ENCODE measurements around the gene NR2F1-AS1.

Gene NR2F1-AS1

DNA sequence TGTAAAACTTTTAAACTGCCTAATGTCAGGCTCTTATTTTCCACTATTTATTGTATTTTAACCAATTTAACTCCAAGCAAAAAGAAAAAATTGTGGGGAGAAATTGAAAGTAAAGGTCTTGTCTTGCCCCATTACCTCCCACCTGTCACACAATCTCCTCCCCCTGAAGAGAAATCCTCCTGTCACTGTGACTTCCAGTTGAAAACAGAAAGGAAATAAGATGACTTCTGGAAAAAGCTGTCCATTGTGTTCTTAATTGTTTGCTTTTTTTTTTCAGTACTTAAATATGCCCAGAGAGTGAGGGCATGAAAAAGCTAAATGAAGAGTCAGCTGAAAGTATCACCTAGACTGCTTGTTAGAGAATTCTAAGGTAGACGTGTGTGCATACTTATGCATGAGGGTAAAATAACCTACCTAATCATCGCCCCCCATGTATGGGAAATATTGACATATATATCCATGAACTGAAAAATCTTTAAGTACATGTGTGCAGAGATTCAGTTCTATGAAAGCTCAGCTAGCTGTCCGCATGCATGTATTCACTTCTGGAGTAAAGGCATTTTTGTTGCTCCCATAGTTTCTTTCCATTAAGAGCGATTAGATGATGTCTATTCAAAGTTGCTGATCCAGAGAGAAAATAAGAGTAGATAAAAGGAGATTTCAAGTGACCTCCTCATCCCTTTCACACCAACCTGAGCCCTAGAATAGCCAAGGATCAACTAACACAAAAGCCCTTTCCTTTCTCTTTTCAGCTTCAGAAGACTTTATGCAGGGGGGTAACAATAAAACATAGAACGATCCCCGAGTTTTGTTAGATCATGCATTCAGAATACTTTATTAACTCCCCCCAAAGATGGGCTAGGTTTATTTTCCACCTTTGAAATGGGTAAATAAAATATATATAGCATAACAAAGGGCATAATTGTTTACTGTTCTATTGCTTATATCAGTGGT lies 5.3 kb downstream of the NR2F1-AS1 start:
- H3K9me3 ChIP-seq (replicated peaks in 1 of 11) = peaks cover 29 to 34% (median 30%) of the 10 kb centered on the region in 11 experiments
- H3K4me2 ChIP-seq = no peak overlapping the region
- peaks cover 22 to 26% (median 25%) of the 10 kb centered on the region in 10 experiments for H3K4me1 ChIP-seq
- H4K20me1 ChIP-seq = peaks cover 0 to 75% (median 57%) of the 10 kb centered on the region in 11 experiments; a peak in 20 of 22 replicates
- no peak for TF ChIP-seq Cebpa-rat (IDR thresholded peaks at IDR 0.05)
- H3K9ac ChIP-seq = no peak overlapping the region
- peaks cover 100% of the 10 kb centered on the region in 11 experiments for H3K27me3 ChIP-seq
- no peaks in the 10 kb centered on the region for H3K36me3 ChIP-seq
- no peak overlapping the region for H3K4me3 ChIP-seq
- H3K27ac ChIP-seq = no peak overlapping the region

GRCh38 chr5:93574491-93575305 lies 6.3 kb downstream of the NR2F1-AS1 start:
- no peak for TF ChIP-seq Cebpa-rat (IDR thresholded peaks at IDR 0.05)
- Histone ChIP-seq H4K20me1 (peaks cover 0 to 74% (median 54%) of the 10 kb centered on the region in 11 experiments; a peak in 20 of 22 replicates), H3K9me3 (replicated peaks in 1 of 11) (peaks cover 40 to 44% (median 41%) of the 10 kb centered on the region in 11 experiments), H3K9ac (no peak overlapping the region), H3K4me2 (no peak overlapping the region), H3K27me3 (peaks cover 100% of the 10 kb centered on the region in 11 experiments), H3K4me1 (peaks cover 12 to 16% (median 14%) of the 10 kb centered on the region in 10 experiments; a peak in 19 of 20 replicates), H3K27ac (no peak overlapping the region), H3K36me3 (no peaks in the 10 kb centered on the region), H3K4me3 (no peak overlapping the region)

DNA sequence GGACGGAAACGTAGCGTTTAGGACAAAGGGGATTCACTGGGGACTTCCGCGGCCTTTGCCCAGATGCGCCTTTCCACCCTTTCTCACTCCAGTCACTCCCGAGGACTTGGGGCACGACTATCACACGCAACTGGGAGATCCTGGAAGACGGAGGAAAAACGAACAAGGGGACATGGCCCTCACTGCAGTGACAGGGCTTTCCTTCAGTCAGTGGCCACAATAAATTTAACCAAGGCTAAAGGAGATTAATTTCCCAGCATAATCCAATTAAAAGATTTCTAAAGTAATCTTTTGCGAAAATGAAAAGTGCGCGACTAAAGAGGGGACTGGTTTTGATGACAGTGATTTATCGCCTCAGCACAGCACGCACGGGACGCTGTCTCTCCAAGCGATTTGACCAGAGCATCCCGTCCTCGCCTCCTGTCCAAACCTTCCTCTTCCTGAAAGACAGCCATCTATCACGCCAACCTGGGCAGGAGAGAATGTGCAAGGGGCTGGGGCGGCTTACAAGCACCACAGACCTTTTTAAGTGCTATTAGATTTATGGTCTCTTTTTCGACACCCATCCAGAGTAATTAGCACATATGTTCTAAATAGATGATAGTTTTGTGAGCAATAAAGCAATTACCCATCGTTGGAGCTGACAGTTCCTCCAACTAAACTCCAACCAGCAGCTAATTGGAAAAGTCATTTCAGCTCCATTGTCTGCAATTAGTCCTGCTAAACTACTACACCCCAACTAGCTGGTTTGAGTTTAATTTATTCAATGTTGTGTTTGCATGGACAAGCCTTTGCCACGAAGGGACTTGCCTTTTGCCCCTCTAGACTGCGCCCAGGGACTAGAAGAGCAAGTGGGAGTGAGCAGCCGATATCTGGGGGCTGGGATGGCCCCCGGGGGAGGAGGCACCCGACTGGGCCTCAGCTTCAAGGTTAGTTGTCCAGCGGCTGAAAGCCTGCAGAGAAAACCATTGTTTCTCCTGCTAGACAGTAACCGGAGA lies 7.4 kb downstream of the NR2F1-AS1 start:
- peaks cover 100% of the 10 kb centered on the region in 11 experiments for H3K27me3 ChIP-seq
- no peak overlapping the region for H3K9ac ChIP-seq
- no peak overlapping the region for H3K4me2 ChIP-seq
- no peak overlapping the region for H3K4me3 ChIP-seq
- peaks cover 40 to 52% (median 42%) of the 10 kb centered on the region in 11 experiments for H3K9me3 ChIP-seq (replicated peaks in 1 of 11)
- H3K27ac ChIP-seq = no peak overlapping the region
- H3K36me3 ChIP-seq = no peaks in the 10 kb centered on the region
- peaks cover 0 to 65% (median 45%) of the 10 kb centered on the region in 11 experiments; a peak in 20 of 22 replicates for H4K20me1 ChIP-seq
- peaks cover 4 to 6% (median 5%) of the 10 kb centered on the region in 10 experiments; a peak in 17 of 20 replicates for H3K4me1 ChIP-seq
- TF ChIP-seq Cebpa-rat (IDR thresholded peaks at IDR 0.05) = no peak

DNA sequence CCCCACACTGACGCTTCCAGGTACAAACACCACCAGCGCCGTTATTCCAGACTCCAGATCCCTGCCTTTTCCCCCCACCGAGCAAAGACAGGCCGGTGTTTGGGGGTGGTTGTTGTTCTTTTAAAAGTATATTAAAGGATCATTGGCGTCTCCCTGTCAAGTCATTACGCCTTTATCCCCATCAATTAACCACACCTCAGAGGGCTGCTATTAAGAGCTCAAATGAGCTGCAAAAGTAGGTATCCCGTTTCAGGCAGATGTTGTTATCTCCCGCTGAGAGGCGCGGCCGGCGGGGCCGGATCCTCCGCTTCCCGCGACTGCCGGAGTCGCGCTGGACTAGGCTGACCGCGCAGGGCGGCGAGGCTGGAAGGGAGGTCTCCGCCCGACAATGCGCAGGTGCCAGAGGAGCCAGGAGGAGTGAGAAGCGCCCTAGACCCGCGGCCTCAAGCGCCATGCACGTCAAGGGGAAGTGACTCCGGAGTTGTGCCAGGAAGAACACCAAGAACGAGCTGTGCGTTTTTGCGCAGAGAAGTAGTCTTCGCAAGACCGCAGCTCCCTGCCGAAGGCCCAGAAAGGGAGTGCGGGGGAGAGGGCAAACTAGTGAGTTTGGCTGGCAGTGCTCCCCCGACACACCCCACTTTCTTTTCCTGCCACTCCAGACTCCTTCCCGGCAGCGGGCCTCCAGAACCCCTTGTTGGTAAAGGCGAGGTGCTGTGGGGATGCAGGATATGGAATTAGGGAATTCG lies 8.2 kb downstream of the NR2F1-AS1 start:
- TF ChIP-seq Cebpa-rat (IDR thresholded peaks at IDR 0.05) = no peak
- Histone ChIP-seq H3K9me3 (replicated peaks in 1 of 11) (peaks cover 40 to 52% (median 42%) of the 10 kb centered on the region in 11 experiments), H3K4me3 (peak overlapping the region in 3 of 10 experiments; percentile 14 to 22 (median 18); a peak in 1 of 20 replicates), H3K27ac (no peak overlapping the region), H3K27me3 (peaks cover 96 to 100% (median 98%) of the 10 kb centered on the region in 11 experiments), H3K9ac (no peak overlapping the region), H3K4me2 (no peak overlapping the region), H3K4me1 (no peaks in the 10 kb centered on the region), H4K20me1 (peaks cover 0 to 56% (median 36%) of the 10 kb centered on the region in 11 experiments; a peak in 17 of 22 replicates), H3K36me3 (no peaks in the 10 kb centered on the region)

DNA sequence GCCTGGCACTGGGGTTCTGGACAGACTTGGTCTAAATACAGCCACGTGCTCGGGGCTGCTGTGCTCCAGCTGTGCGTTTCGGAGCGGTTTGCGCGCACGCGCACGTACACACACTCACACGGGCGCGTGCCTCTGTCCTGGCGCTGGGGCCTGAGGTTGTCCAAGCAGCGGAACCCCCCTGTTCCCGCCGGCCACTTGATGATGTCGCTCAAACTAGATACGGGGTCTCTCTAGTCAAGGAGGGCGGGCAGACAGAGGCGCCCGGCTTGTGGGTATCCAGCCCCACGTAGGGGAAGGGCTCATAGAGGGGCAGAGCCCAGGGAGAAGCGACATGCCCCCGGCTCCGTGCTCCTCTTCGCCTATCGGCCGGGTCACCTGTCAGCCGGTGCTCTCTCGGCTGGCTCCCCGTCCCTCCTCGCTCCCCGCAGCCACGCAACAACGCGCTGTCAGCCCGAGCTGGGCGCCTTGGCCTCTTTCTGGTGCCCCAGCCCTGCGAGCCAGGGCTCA lies 8.9 kb downstream of the NR2F1-AS1 start:
- Histone ChIP-seq H3K4me1 (no peaks in the 10 kb centered on the region), H3K9me3 (replicated peaks in 1 of 11) (peaks cover 40 to 52% (median 42%) of the 10 kb centered on the region in 11 experiments), H3K27me3 (peaks cover 96 to 100% (median 98%) of the 10 kb centered on the region in 11 experiments), H4K20me1 (peaks cover 0 to 50% (median 30%) of the 10 kb centered on the region in 11 experiments; a peak in 15 of 22 replicates), H3K4me2 (no peak overlapping the region), H3K36me3 (no peaks in the 10 kb centered on the region), H3K9ac (no peak overlapping the region), H3K4me3 (peak overlapping the region in 3 of 10 experiments; percentile 14 to 22 (median 16); a peak in 1 of 20 replicates), H3K27ac (no peak overlapping the region)
- TF ChIP-seq Cebpa-rat (IDR thresholded peaks at IDR 0.05) = no peak

GRCh38 chr5:93571114-93571949 lies 9.7 kb downstream of the NR2F1-AS1 start:
- H4K20me1 ChIP-seq = peaks cover 0 to 43% (median 22%) of the 10 kb centered on the region in 11 experiments; a peak in 13 of 22 replicates
- H3K9ac ChIP-seq = no peak overlapping the region
- peak overlapping the region in 5 of 10 experiments; percentile 11 to 48 (median 16); a peak in 3 of 20 replicates for H3K4me3 ChIP-seq
- no peak overlapping the region for H3K27ac ChIP-seq
- H3K36me3 ChIP-seq = no peaks in the 10 kb centered on the region
- H3K27me3 ChIP-seq = peaks cover 88 to 97% (median 93%) of the 10 kb centered on the region in 11 experiments
- peaks cover 40 to 52% (median 42%) of the 10 kb centered on the region in 11 experiments for H3K9me3 ChIP-seq (replicated peaks in 1 of 11)
- no peak overlapping the region for H3K4me2 ChIP-seq
- no peak for TF ChIP-seq Cebpa-rat (IDR thresholded peaks at IDR 0.05)
- no peaks in the 10 kb centered on the region for H3K4me1 ChIP-seq
